ENCODE results near the gene TAPBPL.

TAPBPL gene

GRCh38 chr12:6457220-6457945 lies 5.5 kb downstream of the TAPBPL start:
- Histone ChIP-seq H3K4me1 (ENCODE audit: control insufficient read depth in 1 of 2, insufficient read depth in 2 of 2, low read length in 2 of 2) (peaks cover 7 to 26% of the 10 kb centered on the region in 2 donors), H3K36me3 (ENCODE audit: control insufficient read depth in 1 of 2, insufficient read depth in 2 of 2, low read length in 2 of 2) (peaks cover 59 to 60% of the 10 kb centered on the region in 2 donors), H3K27me3 (ENCODE audit: low read depth, low read length) (no peaks in the 10 kb centered on the region), H3K27ac (ENCODE audit: low read length) (no peak overlapping the region), H3K4me3 (ENCODE audit: low read depth in 1 of 2, low read length in 2 of 2) (no peak overlapping the region), H3K9me3 (ENCODE audit: control insufficient read depth in 1 of 2, low read length in 2 of 2) (no peaks in the 10 kb centered on the region)

GRCh38 chr12:6458281-6459003 lies 6.6 kb downstream of the TAPBPL start:
- no peaks in the 10 kb centered on the region for H3K27me3 ChIP-seq (ENCODE audit: low read depth, low read length)
- H3K4me3 ChIP-seq (ENCODE audit: low read depth in 1 of 2, low read length in 2 of 2), result no peak overlapping the region
- H3K4me1 ChIP-seq (ENCODE audit: control insufficient read depth in 1 of 2, insufficient read depth in 2 of 2, low read length in 2 of 2), result peaks cover under 1 to 16% of the 10 kb centered on the region in 2 donors
- no peaks in the 10 kb centered on the region for H3K9me3 ChIP-seq (ENCODE audit: control insufficient read depth in 1 of 2, low read length in 2 of 2)
- peaks cover 69% of the 10 kb centered on the region in 2 donors for H3K36me3 ChIP-seq (ENCODE audit: control insufficient read depth in 1 of 2, insufficient read depth in 2 of 2, low read length in 2 of 2)
- H3K27ac ChIP-seq (ENCODE audit: low read length), result no peak overlapping the region

GRCh38 chr12:6459004-6459337 lies 7.1 kb downstream of the TAPBPL start:
- H3K27me3 ChIP-seq (ENCODE audit: low read depth, low read length), result no peaks in the 10 kb centered on the region
- H3K27ac ChIP-seq (ENCODE audit: low read length), result no peak overlapping the region
- H3K4me3 ChIP-seq (ENCODE audit: low read depth in 1 of 2, low read length in 2 of 2), result no peak overlapping the region
- peaks cover 72 to 73% of the 10 kb centered on the region in 2 donors for H3K36me3 ChIP-seq (ENCODE audit: control insufficient read depth in 1 of 2, insufficient read depth in 2 of 2, low read length in 2 of 2)
- H3K9me3 ChIP-seq (ENCODE audit: control insufficient read depth in 1 of 2, low read length in 2 of 2), result no peaks in the 10 kb centered on the region
- H3K4me1 ChIP-seq (ENCODE audit: control insufficient read depth in 1 of 2, insufficient read depth in 2 of 2, low read length in 2 of 2), result peaks cover 0 to 15% of the 10 kb centered on the region in 2 donors

GRCh38 chr12:6460751-6461371 lies 9.0 kb downstream of the TAPBPL start:
- H3K9me3 ChIP-seq (ENCODE audit: control insufficient read depth in 1 of 2, low read length in 2 of 2), result no peaks in the 10 kb centered on the region
- peaks cover 68 to 79% of the 10 kb centered on the region in 2 donors for H3K36me3 ChIP-seq (ENCODE audit: control insufficient read depth in 1 of 2, insufficient read depth in 2 of 2, low read length in 2 of 2)
- H3K27ac ChIP-seq (ENCODE audit: low read length), result peak overlapping the region; percentile 50
- no peak overlapping the region for H3K4me3 ChIP-seq (ENCODE audit: low read depth in 1 of 2, low read length in 2 of 2)
- no peaks in the 10 kb centered on the region for H3K27me3 ChIP-seq (ENCODE audit: low read depth, low read length)
- H3K4me1 ChIP-seq (ENCODE audit: control insufficient read depth in 1 of 2, insufficient read depth in 2 of 2, low read length in 2 of 2), result peaks cover 0 to 15% of the 10 kb centered on the region in 2 donors

GRCh38 chr12:6461401-6462233 lies 9.8 kb downstream of the TAPBPL start:
- Histone ChIP-seq H3K36me3 (ENCODE audit: control insufficient read depth in 1 of 2, insufficient read depth in 2 of 2, low read length in 2 of 2) (peaks cover 68 to 83% of the 10 kb centered on the region in 2 donors), H3K9me3 (ENCODE audit: control insufficient read depth in 1 of 2, low read length in 2 of 2) (no peaks in the 10 kb centered on the region), H3K27me3 (ENCODE audit: low read depth, low read length) (no peaks in the 10 kb centered on the region), H3K4me1 (ENCODE audit: control insufficient read depth in 1 of 2, insufficient read depth in 2 of 2, low read length in 2 of 2) (peaks cover 0 to 15% of the 10 kb centered on the region in 2 donors), H3K27ac (ENCODE audit: low read length) (peak overlapping the region; percentile 50), H3K4me3 (ENCODE audit: low read depth in 1 of 2, low read length in 2 of 2) (no peak overlapping the region)

- peaks cover 61 to 76% of the 10 kb centered on the region in 2 donors for H3K36me3 ChIP-seq (ENCODE audit: control insufficient read depth in 1 of 2, insufficient read depth in 2 of 2, low read length in 2 of 2)
- H3K27ac ChIP-seq (ENCODE audit: low read length), result peak overlapping the region; percentile 50
- H3K4me1 ChIP-seq (ENCODE audit: control insufficient read depth in 1 of 2, insufficient read depth in 2 of 2, low read length in 2 of 2), result peaks cover 0 to 15% of the 10 kb centered on the region in 2 donors
- no peaks in the 10 kb centered on the region for H3K9me3 ChIP-seq (ENCODE audit: control insufficient read depth in 1 of 2, low read length in 2 of 2)
- no peaks in the 10 kb centered on the region for H3K27me3 ChIP-seq (ENCODE audit: low read depth, low read length)
- H3K4me3 ChIP-seq (ENCODE audit: low read depth in 1 of 2, low read length in 2 of 2), result no peak overlapping the region
Measured at GRCh38 chr12:6462234-6462995, 10.6 kb downstream of the TAPBPL start.

- peaks cover 0 to 20% of the 10 kb centered on the region in 2 donors for H3K4me1 ChIP-seq (ENCODE audit: control insufficient read depth in 1 of 2, insufficient read depth in 2 of 2, low read length in 2 of 2)
- no peak overlapping the region for H3K27ac ChIP-seq (ENCODE audit: low read length)
- peaks cover 56 to 71% of the 10 kb centered on the region in 2 donors for H3K36me3 ChIP-seq (ENCODE audit: control insufficient read depth in 1 of 2, insufficient read depth in 2 of 2, low read length in 2 of 2)
- H3K9me3 ChIP-seq (ENCODE audit: control insufficient read depth in 1 of 2, low read length in 2 of 2), result no peaks in the 10 kb centered on the region
- H3K4me3 ChIP-seq (ENCODE audit: low read depth in 1 of 2, low read length in 2 of 2), result no peak overlapping the region
- H3K27me3 ChIP-seq (ENCODE audit: low read depth, low read length), result no peaks in the 10 kb centered on the region
Measured at GRCh38 chr12:6463216-6463615, 11.4 kb downstream of the TAPBPL start.

GRCh38 chr12:6463858-6464257 lies 12.0 kb downstream of the TAPBPL start:
- H3K27ac ChIP-seq (ENCODE audit: low read length), result peak overlapping the region; percentile 11
- H3K4me1 ChIP-seq (ENCODE audit: control insufficient read depth in 1 of 2, insufficient read depth in 2 of 2, low read length in 2 of 2), result peaks cover 2 to 27% of the 10 kb centered on the region in 2 donors
- H3K27me3 ChIP-seq (ENCODE audit: low read depth, low read length), result no peaks in the 10 kb centered on the region
- H3K4me3 ChIP-seq (ENCODE audit: low read depth in 1 of 2, low read length in 2 of 2), result no peak overlapping the region
- peaks cover 51 to 64% of the 10 kb centered on the region in 2 donors for H3K36me3 ChIP-seq (ENCODE audit: control insufficient read depth in 1 of 2, insufficient read depth in 2 of 2, low read length in 2 of 2)
- H3K9me3 ChIP-seq (ENCODE audit: control insufficient read depth in 1 of 2, low read length in 2 of 2), result no peaks in the 10 kb centered on the region

GRCh38 chr12:6464531-6464930 lies 12.7 kb downstream of the TAPBPL start:
- H3K4me3 ChIP-seq (ENCODE audit: low read depth in 1 of 2, low read length in 2 of 2), result no peak overlapping the region
- H3K9me3 ChIP-seq (ENCODE audit: control insufficient read depth in 1 of 2, low read length in 2 of 2), result no peaks in the 10 kb centered on the region
- no peaks in the 10 kb centered on the region for H3K27me3 ChIP-seq (ENCODE audit: low read depth, low read length)
- H3K27ac ChIP-seq (ENCODE audit: low read length), result no peak overlapping the region
- peaks cover 9 to 34% of the 10 kb centered on the region in 2 donors for H3K4me1 ChIP-seq (ENCODE audit: control insufficient read depth in 1 of 2, insufficient read depth in 2 of 2, low read length in 2 of 2)
- H3K36me3 ChIP-seq (ENCODE audit: control insufficient read depth in 1 of 2, insufficient read depth in 2 of 2, low read length in 2 of 2), result peaks cover 45 to 59% of the 10 kb centered on the region in 2 donors

GRCh38 chr12:6465467-6466183 lies 13.8 kb downstream of the TAPBPL start:
- peaks cover 10 to 35% of the 10 kb centered on the region in 2 donors for H3K4me1 ChIP-seq (ENCODE audit: control insufficient read depth in 1 of 2, insufficient read depth in 2 of 2, low read length in 2 of 2)

More at GRCh38 chr12:6465467-6466183, 13.8 kb downstream of the TAPBPL start:
- Histone ChIP-seq H3K27ac (ENCODE audit: low read length) (no peak overlapping the region), H3K27me3 (ENCODE audit: low read depth, low read length) (no peaks in the 10 kb centered on the region), H3K36me3 (ENCODE audit: control insufficient read depth in 1 of 2, insufficient read depth in 2 of 2, low read length in 2 of 2) (peaks cover 41 to 51% of the 10 kb centered on the region in 2 donors), H3K4me3 (ENCODE audit: low read depth in 1 of 2, low read length in 2 of 2) (no peak overlapping the region), H3K9me3 (ENCODE audit: control insufficient read depth in 1 of 2, low read length in 2 of 2) (no peaks in the 10 kb centered on the region)

All from muscle layer of duodenum (tissue), 2 donors.